ENCODE results near the gene EXOC6B. TPM values are rescaled to one million over a fixed set of nuclear protein-coding genes. Genes with fewer than 3 reads are reported as not detected.

EXOC6B gene
- total RNA-seq, 3 donors from 2014 or later = 6.5 to 7.3 (median 6.8) TPM

GRCh38 chr2:72821118-72821517 is 4.7 kb downstream of the EXOC6B start:
- H3K27me3 Mint-ChIP-seq (ENCODE audit: low read depth) = no peaks in the 10 kb centered on the region
- H3K9me3 Mint-ChIP-seq = no peaks in the 10 kb centered on the region
- ATAC-seq = no peak
- H3K4me1 Mint-ChIP-seq (ENCODE audit: low read depth) = peaks cover 37% of the 10 kb centered on the region
- no peak overlapping the region for H3K4me3 Mint-ChIP-seq
- no peak for DNase-seq
- peaks cover 6% of the 10 kb centered on the region for H3K36me3 Mint-ChIP-seq (ENCODE audit: insufficient read depth)

- Mint-ChIP-seq H3K4me1 (ENCODE audit: low read depth) (peaks cover 30% of the 10 kb centered on the region), H3K36me3 (ENCODE audit: insufficient read depth) (peaks cover 6% of the 10 kb centered on the region), H3K27me3 (ENCODE audit: low read depth) (no peaks in the 10 kb centered on the region), H3K9me3 (no peaks in the 10 kb centered on the region), H3K4me3 (no peak overlapping the region)
- DNase-seq (no peak), ATAC-seq (no peak)
These were observed 6.3 kb downstream of the EXOC6B start for GRCh38 chr2:72819501-72819900.

DNA sequence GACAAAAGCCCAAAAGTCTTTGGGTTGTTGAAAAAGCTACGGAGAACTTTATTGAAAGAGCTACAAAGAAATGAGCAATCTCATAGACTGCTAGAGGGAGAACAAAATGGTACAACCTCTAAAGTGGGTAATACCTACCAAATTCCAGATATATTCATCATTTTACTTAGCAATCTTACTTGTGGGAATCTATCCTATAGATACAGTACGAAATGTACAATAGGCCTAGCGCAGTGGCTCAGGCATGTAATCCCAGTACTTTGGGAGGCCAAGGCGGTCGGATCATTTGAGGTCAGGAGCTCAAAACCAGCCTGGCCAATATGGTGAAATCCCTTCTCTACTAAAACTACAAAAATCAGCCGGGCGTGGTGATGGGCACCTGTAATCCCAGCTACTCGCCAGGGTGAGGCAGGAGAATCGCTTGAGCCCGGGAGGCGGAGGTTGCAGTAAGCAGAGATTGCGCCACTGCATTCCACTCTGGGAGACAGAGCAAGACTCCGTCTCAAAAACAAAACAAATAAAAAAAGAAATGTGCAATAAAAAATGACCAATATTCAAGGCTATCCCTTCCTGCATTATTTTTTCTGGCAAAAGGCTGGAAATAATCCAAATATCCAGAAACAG is 10.1 kb downstream of the EXOC6B start:
- Mint-ChIP-seq H3K36me3 (ENCODE audit: insufficient read depth) (peaks cover 2% of the 10 kb centered on the region), H3K27me3 (ENCODE audit: low read depth) (no peaks in the 10 kb centered on the region), H3K4me1 (ENCODE audit: low read depth) (peaks cover 13% of the 10 kb centered on the region), H3K9me3 (no peaks in the 10 kb centered on the region), H3K4me3 (no peak overlapping the region)
- DNase-seq = no peak
- no peak for ATAC-seq

DNA sequence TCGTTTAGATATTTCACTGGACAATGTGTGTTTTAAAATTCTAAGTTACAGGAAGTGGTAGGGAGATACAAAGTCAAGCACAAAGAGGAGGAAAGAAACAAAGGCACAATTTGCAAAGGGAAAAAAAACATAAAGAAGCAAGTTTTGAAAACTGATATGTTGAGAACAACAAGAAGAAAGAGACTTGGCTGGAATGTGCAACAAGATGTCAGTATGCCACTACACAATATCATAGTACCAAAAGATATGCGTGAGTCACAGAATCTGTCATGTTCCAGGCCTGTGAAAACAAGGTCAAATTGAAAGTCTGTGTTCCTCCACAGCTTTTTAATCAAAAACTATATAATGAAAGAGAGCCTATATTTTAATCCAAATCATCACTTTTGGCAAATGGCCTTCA is 12.0 kb downstream of the EXOC6B start:
- no peak for ATAC-seq
- Mint-ChIP-seq H3K36me3 (ENCODE audit: insufficient read depth) (peaks cover 15% of the 10 kb centered on the region), H3K27me3 (ENCODE audit: low read depth) (no peaks in the 10 kb centered on the region), H3K4me3 (no peak overlapping the region), H3K4me1 (ENCODE audit: low read depth) (peaks cover 8% of the 10 kb centered on the region), H3K9me3 (peaks cover 12% of the 10 kb centered on the region)
- no peak for DNase-seq

GRCh38 chr2:72810165-72810564 is 15.7 kb downstream of the EXOC6B start:
- Mint-ChIP-seq H3K4me1 (ENCODE audit: low read depth) (peaks cover 4% of the 10 kb centered on the region), H3K9me3 (peaks cover 17% of the 10 kb centered on the region), H3K4me3 (no peak overlapping the region), H3K36me3 (ENCODE audit: insufficient read depth) (peaks cover 24% of the 10 kb centered on the region), H3K27me3 (ENCODE audit: low read depth) (no peaks in the 10 kb centered on the region)
- ATAC-seq (no peak), DNase-seq (no peak)

DNA sequence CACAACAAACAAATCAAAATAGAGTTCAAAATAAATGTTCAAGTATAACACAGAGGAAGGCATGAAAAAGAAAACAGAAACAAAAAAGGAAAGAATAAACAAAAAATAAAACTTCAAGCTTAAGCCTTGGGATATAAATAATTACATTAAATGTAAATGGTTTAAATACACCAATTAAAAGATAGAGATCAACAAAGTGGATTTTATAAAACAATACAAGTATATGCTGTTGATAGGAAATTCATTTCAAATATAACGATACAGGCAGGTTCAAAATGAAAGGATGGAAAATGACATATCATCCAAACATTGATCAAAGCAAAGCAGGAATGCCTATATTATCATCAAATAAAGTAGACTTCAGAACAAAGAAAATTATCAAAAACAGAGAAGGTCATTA is 16.7 kb downstream of the EXOC6B start:
- ATAC-seq = no peak
- no peak for DNase-seq
- H3K9me3 Mint-ChIP-seq = peaks cover 17% of the 10 kb centered on the region
- H3K36me3 Mint-ChIP-seq (ENCODE audit: insufficient read depth) = peaks cover 24% of the 10 kb centered on the region
- peaks cover 4% of the 10 kb centered on the region for H3K4me1 Mint-ChIP-seq (ENCODE audit: low read depth)
- H3K27me3 Mint-ChIP-seq (ENCODE audit: low read depth) = no peaks in the 10 kb centered on the region
- H3K4me3 Mint-ChIP-seq = no peak overlapping the region

DNA sequence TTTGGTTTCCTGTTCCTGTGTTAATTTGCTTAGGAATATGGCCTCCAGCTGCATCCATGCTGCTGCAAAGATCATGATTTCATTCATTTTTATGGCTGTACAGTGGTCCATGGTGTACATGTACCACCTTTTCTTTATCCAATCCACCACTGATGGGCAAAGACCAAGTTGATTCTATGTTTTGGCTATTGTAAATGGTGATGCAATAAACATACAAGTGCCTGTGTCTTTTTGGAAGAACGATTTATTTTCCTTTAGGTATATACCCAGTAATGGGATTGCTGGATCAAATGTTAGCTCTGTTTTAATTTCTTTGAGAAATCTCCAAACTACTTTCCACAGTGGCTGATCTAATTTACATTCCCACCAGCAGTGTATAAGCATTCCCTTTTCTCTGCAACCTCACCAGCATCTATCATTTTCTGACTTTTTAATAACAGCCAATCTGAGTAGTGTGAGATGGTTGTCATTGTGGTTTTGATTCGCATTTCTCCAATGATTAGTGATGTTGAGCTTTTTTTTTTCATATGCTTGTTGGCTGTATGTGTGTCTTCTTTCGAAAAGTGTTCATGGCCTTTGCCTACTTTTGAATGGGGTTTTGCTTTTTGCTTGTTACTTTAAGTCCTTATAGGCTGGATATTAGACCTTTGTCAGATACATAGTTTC is 19.4 kb downstream of the EXOC6B start:
- ATAC-seq = no peak
- Mint-ChIP-seq H3K27me3 (ENCODE audit: low read depth) (no peaks in the 10 kb centered on the region), H3K4me1 (ENCODE audit: low read depth) (no peaks in the 10 kb centered on the region), H3K9me3 (peaks cover 17% of the 10 kb centered on the region), H3K4me3 (no peak overlapping the region), H3K36me3 (ENCODE audit: insufficient read depth) (peaks cover 23% of the 10 kb centered on the region)
- DNase-seq = no peak

GRCh38 chr2:72803626-72804320 is 22.1 kb downstream of the EXOC6B start:
- Mint-ChIP-seq H3K4me3 (no peak overlapping the region), H3K9me3 (peaks cover 5% of the 10 kb centered on the region), H3K4me1 (ENCODE audit: low read depth) (no peaks in the 10 kb centered on the region), H3K27me3 (ENCODE audit: low read depth) (no peaks in the 10 kb centered on the region), H3K36me3 (ENCODE audit: insufficient read depth) (peaks cover 9% of the 10 kb centered on the region)
- ATAC-seq = no peak
- DNase-seq = no peak

DNA sequence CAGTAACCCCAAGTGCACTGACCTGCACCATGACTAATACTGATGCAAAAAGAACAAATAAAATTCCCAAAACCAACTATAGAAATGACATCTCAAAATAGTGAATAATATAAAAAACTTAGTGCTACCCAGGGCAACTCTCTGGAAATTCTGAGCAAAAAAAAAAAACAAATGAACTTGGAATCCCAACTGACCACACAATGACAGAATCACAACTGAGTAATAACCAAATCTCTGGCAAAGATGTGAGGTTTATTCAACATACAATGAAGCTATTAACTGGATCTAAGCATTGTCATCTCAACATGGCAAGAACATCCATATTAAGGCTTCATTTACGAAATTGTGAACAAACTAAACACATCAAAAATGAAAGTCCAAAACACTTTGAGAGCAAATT is 22.7 kb downstream of the EXOC6B start:
- Mint-ChIP-seq H3K27me3 (ENCODE audit: low read depth) (no peaks in the 10 kb centered on the region), H3K36me3 (ENCODE audit: insufficient read depth) (peaks cover 8% of the 10 kb centered on the region), H3K4me1 (ENCODE audit: low read depth) (no peaks in the 10 kb centered on the region), H3K9me3 (peaks cover 3% of the 10 kb centered on the region), H3K4me3 (no peak overlapping the region)
- ATAC-seq (no peak), DNase-seq (no peak)

DNA sequence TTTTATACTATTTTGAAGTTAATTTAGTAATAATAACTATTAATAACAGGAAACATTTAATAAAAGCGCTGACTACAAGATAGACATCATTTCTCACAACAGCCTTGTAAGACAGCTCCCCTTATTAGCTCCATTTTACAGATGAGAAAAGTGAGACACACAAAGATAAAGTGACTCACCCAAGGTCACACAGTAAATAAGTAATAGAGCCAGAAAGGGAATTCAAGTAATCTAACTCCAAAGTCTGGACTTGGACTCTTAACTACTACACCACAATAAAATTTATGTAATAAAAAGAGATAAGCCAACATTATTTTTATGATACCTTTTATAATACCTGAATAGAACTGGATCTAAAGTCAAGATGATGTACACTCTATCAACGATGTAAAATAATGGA is 25.3 kb downstream of the EXOC6B start:
- ATAC-seq (no peak), DNase-seq (no peak)
- Mint-ChIP-seq H3K27me3 (ENCODE audit: low read depth) (no peaks in the 10 kb centered on the region), H3K4me3 (no peak overlapping the region), H3K9me3 (no peaks in the 10 kb centered on the region), H3K36me3 (ENCODE audit: insufficient read depth) (peaks cover 2% of the 10 kb centered on the region), H3K4me1 (ENCODE audit: low read depth) (peaks cover under 1% of the 10 kb centered on the region)

DNA sequence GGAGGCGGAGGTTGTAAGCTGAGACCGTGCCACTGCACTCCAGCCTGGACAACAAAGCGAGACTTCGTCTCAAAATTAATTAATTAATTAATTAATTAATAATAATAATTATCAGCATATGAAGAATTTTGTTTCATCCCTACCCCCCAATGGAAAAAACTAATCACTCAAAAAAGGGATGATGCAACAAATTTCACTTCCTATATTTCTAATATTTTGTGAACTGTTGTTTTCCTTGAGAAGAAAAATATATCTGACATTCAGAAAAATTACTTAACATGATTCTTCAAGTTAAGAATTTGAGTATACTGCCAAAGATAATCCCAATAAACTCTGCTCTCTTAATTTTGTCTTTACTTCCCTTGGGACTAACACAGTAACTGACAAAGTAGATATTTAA is 28.1 kb downstream of the EXOC6B start:
- H3K36me3 Mint-ChIP-seq (ENCODE audit: insufficient read depth) = peaks cover 9% of the 10 kb centered on the region
- H3K4me3 Mint-ChIP-seq = no peak overlapping the region
- peaks cover 10% of the 10 kb centered on the region for H3K4me1 Mint-ChIP-seq (ENCODE audit: low read depth)
- no peaks in the 10 kb centered on the region for H3K9me3 Mint-ChIP-seq
- no peaks in the 10 kb centered on the region for H3K27me3 Mint-ChIP-seq (ENCODE audit: low read depth)
- ATAC-seq = no peak
- DNase-seq = no peak

GRCh38 chr2:72796766-72797165 is 29.1 kb downstream of the EXOC6B start:
- peaks cover 10% of the 10 kb centered on the region for H3K4me1 Mint-ChIP-seq (ENCODE audit: low read depth)
- H3K27me3 Mint-ChIP-seq (ENCODE audit: low read depth) = no peaks in the 10 kb centered on the region
- ATAC-seq (no peak), DNase-seq (no peak)
- H3K4me3 Mint-ChIP-seq = no peak overlapping the region
- no peaks in the 10 kb centered on the region for H3K9me3 Mint-ChIP-seq
- H3K36me3 Mint-ChIP-seq (ENCODE audit: insufficient read depth) = peaks cover 9% of the 10 kb centered on the region

DNA sequence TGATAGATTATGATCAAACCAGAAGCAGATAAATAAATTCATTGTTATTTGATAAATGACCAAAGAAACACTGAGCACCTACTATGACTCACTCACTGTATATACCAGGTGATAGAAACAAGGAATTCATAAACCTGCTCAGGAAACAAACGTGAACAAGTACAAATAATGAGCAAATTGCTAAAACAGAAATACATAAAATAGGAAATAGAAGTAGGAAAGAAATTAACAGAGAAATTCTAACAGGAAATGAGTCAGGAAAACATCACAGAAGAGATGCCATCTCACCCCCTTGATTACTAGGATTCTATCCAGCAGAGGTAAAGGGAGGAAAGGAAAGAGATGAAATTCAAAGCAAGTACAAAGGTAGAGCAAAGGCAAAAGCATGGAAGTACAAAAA is 31.3 kb downstream of the EXOC6B start:
- Mint-ChIP-seq H3K27me3 (ENCODE audit: low read depth) (no peaks in the 10 kb centered on the region), H3K9me3 (no peaks in the 10 kb centered on the region), H3K36me3 (ENCODE audit: insufficient read depth) (peaks cover 9% of the 10 kb centered on the region), H3K4me3 (no peak overlapping the region), H3K4me1 (ENCODE audit: low read depth) (peaks cover 10% of the 10 kb centered on the region)
- ATAC-seq (no peak), DNase-seq (no peak)

DNA sequence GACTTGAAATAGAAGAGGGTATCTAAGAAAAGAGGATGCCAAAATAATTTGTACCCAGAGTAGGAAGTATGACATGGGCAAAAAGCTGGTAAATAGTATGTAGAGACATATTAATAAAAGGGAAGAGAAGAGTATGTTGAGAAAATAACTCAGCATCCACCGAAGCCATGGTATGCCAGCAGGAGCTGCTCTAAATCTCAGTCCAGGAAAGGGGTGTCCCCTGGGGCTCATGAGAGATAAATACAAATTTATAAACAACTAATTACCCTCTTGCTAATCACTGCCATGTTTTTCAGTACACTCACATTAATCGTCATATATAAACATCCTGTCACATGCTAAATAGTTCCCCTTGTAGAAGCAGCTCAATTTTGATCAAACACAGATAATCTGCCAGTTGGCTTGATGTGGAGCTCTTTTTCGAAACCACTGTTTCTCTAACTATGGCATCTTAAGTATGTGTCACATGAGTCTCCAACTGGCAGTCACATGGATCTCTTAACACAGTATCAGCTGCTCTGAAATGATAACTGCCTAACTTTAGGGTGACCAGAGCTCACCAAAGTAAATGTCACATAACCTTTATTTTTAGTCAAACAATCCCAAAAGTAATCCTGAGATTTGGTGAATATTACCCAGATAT is 31.9 kb downstream of the EXOC6B start:
- H3K36me3 Mint-ChIP-seq (ENCODE audit: insufficient read depth) = peaks cover 9% of the 10 kb centered on the region
- peaks cover 10% of the 10 kb centered on the region for H3K4me1 Mint-ChIP-seq (ENCODE audit: low read depth)
- DNase-seq = no peak
- no peak overlapping the region for H3K4me3 Mint-ChIP-seq
- no peak for ATAC-seq
- H3K27me3 Mint-ChIP-seq (ENCODE audit: low read depth) = no peaks in the 10 kb centered on the region
- no peaks in the 10 kb centered on the region for H3K9me3 Mint-ChIP-seq

All from activated T-cell treated with anti-CD3 and anti-CD28 coated beads, Interleukin-2, amount 50 U/mL, for 4 hours (primary cell).